ENCODE measurements around the gene FBLN1. TPM values are rescaled to one million over a fixed set of nuclear protein-coding genes. Genes with fewer than 3 reads are reported as not detected.

Gene FBLN1
- total RNA-seq, 1 donor from 2014 or later = not detected

- no peak for DNase-seq
- Mint-ChIP-seq H3K4me3 (no peak overlapping the region), H3K4me1 (no peaks in the 10 kb centered on the region), H3K27me3 (peaks cover 14% of the 10 kb centered on the region), H3K27ac (no peak overlapping the region), H3K9me3 (no peaks in the 10 kb centered on the region), H3K36me3 (ENCODE audit: low read depth) (no peaks in the 10 kb centered on the region)
- ATAC-seq (ENCODE audit: low read depth) = no peak
- CTCF ChIA-PET = no interaction called here
- intact Hi-C loops (cut with micrococcal nuclease) = no loop called here
- POLR2A ChIA-PET = no interaction called here
- TF ChIP-seq CTCF (IDR thresholded peaks at IDR 0.05) = no peak
Measured at GRCh38 chr22:45516923-45517675, 14.4 kb downstream of the FBLN1 start.

- Mint-ChIP-seq H3K4me3 (no peak overlapping the region), H3K27me3 (peaks cover 16% of the 10 kb centered on the region), H3K27ac (no peak overlapping the region), H3K4me1 (no peaks in the 10 kb centered on the region), H3K9me3 (no peaks in the 10 kb centered on the region), H3K36me3 (ENCODE audit: low read depth) (no peaks in the 10 kb centered on the region)
- ChIA-PET CTCF (no interaction called here), POLR2A (no interaction called here)
- no peak for ATAC-seq (ENCODE audit: low read depth)
- no peak for DNase-seq
- no peak for TF ChIP-seq CTCF (IDR thresholded peaks at IDR 0.05)
- intact Hi-C loops (cut with micrococcal nuclease) = no loop called here
Measured at GRCh38 chr22:45518136-45518535, 15.5 kb downstream of the FBLN1 start.

- no peak for TF ChIP-seq CTCF (IDR thresholded peaks at IDR 0.05)
- H3K9me3 Mint-ChIP-seq = no peaks in the 10 kb centered on the region
- POLR2A ChIA-PET = no interaction called here
- ATAC-seq (ENCODE audit: low read depth) (no peak), DNase-seq (no peak)
- H3K27ac Mint-ChIP-seq = no peak overlapping the region
- CTCF ChIA-PET = no interaction called here
- H3K4me1 Mint-ChIP-seq = no peaks in the 10 kb centered on the region
- intact Hi-C loops (cut with micrococcal nuclease) = no loop called here
- no peak overlapping the region for H3K4me3 Mint-ChIP-seq
- H3K27me3 Mint-ChIP-seq = peaks cover 16% of the 10 kb centered on the region
- no peaks in the 10 kb centered on the region for H3K36me3 Mint-ChIP-seq (ENCODE audit: low read depth)
Measured at GRCh38 chr22:45518580-45518991, 15.9 kb downstream of the FBLN1 start.

- Mint-ChIP-seq H3K36me3 (ENCODE audit: low read depth) (no peaks in the 10 kb centered on the region), H3K4me3 (no peak overlapping the region), H3K27ac (no peak overlapping the region), H3K4me1 (no peaks in the 10 kb centered on the region), H3K9me3 (no peaks in the 10 kb centered on the region), H3K27me3 (peaks cover 4% of the 10 kb centered on the region)
- TF ChIP-seq CTCF (IDR thresholded peaks at IDR 0.05) = no peak
- intact Hi-C loops (cut with micrococcal nuclease) = no loop called here
- ChIA-PET CTCF (no interaction called here), POLR2A (no interaction called here)
- ATAC-seq (ENCODE audit: low read depth) = no peak
- no peak for DNase-seq
Measured at GRCh38 chr22:45521178-45521577, 18.5 kb downstream of the FBLN1 start.

- ATAC-seq (ENCODE audit: low read depth) = no peak
- Mint-ChIP-seq H3K9me3 (no peaks in the 10 kb centered on the region), H3K4me1 (no peaks in the 10 kb centered on the region), H3K27me3 (peaks cover 2% of the 10 kb centered on the region), H3K36me3 (ENCODE audit: low read depth) (no peaks in the 10 kb centered on the region), H3K4me3 (no peak overlapping the region), H3K27ac (no peak overlapping the region)
- POLR2A ChIA-PET = interaction anchor here (1.2 kb wide), 1 partner anchor 29 kb away, joined by 3 read pairs; no protein-coding TSS in a partner anchor
- TF ChIP-seq CTCF (IDR thresholded peaks at IDR 0.05) = no peak
- intact Hi-C loops (cut with micrococcal nuclease) = no loop called here
- DNase-seq = no peak
- CTCF ChIA-PET = no interaction called here
Measured at GRCh38 chr22:45522462-45522861, 19.8 kb downstream of the FBLN1 start.

Data from activated B cell treated with CpG ODN at 0.5 μM for 24 hours (primary cell).